Esophagus squamous epithelium (tissue), 4 donors: Measurements from ENCODE around the gene IGFBP4.

Experiments
- CTCF ChIP-seq, 6 experiments: fragments of 450-650 bp in 4 of 6; fragments of 200-600 bp in 2 of 6; sonication (generic) in 2 of 6; IDR thresholded peaks; one replicate each; pipeline ENCODE4 v1.5.1; 2016 to 2019; ENCODE audit warnings: antibody characterized with exemption in 6 of 6, mild to moderate bottlenecking in 4 of 6, moderate library complexity in 4 of 6
- POLR2A ChIP-seq, 4 donors: fragments of 450-650 bp; IDR thresholded peaks; one replicate each; pipeline ENCODE4 v1.6.1; 2017; ENCODE audit warnings: antibody characterized with exemption in 4 of 4, mild to moderate bottlenecking in 4 of 4, moderate library complexity in 3 of 4

GRCh38 chr17:40411821-40412220, 31.4 kb upstream of the IGFBP4 start:
- TF ChIP-seq CTCF (IDR thresholded peaks at IDR 0.05), result no peak
- TF ChIP-seq POLR2A (IDR thresholded peaks at IDR 0.05), result no peak
